ENCODE results near the gene OR5K3.

DNA sequence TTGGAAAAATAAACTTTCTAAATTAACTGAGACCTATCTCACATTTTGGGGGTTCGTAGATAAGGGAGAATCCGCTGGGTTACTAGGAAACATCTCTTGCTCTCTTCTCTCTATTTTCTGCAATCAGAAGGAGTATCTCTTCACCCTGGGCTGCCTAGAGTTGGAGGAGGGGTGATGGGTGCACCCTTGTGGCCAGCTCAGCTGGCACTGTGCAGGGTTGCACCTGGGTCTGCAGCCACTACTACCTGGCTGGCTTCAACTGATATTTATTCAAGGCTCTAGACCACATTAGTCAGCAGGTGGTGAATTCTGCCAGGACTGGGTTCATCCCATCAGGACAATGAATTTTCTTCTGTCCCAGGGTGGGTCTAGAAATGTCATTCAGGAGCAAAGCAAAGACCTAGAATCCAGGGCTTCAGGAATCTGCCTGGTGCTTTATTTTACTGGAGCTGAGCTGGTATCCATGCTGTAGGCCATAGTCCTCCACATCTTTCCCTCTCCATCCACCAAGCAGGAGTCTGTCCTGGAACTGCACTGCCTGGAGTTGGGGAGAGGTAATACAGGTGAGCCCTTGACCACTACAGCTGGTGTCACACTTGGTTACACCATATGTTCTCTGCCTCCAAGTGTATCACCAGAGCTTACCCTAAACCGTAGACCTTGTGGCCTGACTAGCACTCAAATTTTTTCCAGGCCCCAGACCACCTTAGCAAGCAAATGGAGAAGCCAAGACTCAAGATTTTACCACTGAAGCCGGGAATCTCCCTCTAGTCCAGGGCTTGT is 22.8 kb upstream of the OR5K3 start:
- TF ChIP-seq NCOA1 (IDR thresholded peaks at IDR 0.05; ENCODE audit: low read depth): no peak
- no peak for TF ChIP-seq TCF7L2 (IDR thresholded peaks at IDR 0.05; ENCODE audit: low read depth, low read length)
- TF ChIP-seq, protein P1, sequence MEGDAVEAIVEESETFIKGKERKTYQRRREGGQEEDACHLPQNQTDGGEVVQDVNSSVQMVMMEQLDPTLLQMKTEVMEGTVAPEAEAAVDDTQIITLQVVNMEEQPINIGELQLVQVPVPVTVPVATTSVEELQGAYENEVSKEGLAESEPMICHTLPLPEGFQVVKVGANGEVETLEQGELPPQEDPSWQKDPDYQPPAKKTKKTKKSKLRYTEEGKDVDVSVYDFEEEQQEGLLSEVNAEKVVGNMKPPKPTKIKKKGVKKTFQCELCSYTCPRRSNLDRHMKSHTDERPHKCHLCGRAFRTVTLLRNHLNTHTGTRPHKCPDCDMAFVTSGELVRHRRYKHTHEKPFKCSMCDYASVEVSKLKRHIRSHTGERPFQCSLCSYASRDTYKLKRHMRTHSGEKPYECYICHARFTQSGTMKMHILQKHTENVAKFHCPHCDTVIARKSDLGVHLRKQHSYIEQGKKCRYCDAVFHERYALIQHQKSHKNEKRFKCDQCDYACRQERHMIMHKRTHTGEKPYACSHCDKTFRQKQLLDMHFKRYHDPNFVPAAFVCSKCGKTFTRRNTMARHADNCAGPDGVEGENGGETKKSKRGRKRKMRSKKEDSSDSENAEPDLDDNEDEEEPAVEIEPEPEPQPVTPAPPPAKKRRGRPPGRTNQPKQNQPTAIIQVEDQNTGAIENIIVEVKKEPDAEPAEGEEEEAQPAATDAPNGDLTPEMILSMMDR (IDR thresholded peaks at IDR 0.05 in 2 of 3, conservative IDR thresholded peaks at IDR 0.05 in 1 of 3; ENCODE audit: insufficient read depth in 2 of 3, low read depth in 1 of 3, low read length in 3 of 3): no peak
- TF ChIP-seq RAD21 (CRISPR knock-in tag; conservative IDR thresholded peaks at IDR 0.05 in 1 of 2, IDR thresholded peaks at IDR 0.05 in 1 of 2): no peak
- no peak for TF ChIP-seq ZNF121 (CRISPR knock-in tag; conservative IDR thresholded peaks at IDR 0.05)
- TF ChIP-seq, protein P2, sequence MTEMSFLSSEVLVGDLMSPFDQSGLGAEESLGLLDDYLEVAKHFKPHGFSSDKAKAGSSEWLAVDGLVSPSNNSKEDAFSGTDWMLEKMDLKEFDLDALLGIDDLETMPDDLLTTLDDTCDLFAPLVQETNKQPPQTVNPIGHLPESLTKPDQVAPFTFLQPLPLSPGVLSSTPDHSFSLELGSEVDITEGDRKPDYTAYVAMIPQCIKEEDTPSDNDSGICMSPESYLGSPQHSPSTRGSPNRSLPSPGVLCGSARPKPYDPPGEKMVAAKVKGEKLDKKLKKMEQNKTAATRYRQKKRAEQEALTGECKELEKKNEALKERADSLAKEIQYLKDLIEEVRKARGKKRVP (CRISPR knock-in tag; IDR thresholded peaks at IDR 0.05): no peak
- TF ChIP-seq, protein P3, sequence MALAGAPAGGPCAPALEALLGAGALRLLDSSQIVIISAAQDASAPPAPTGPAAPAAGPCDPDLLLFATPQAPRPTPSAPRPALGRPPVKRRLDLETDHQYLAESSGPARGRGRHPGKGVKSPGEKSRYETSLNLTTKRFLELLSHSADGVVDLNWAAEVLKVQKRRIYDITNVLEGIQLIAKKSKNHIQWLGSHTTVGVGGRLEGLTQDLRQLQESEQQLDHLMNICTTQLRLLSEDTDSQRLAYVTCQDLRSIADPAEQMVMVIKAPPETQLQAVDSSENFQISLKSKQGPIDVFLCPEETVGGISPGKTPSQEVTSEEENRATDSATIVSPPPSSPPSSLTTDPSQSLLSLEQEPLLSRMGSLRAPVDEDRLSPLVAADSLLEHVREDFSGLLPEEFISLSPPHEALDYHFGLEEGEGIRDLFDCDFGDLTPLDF (CRISPR knock-in tag; IDR thresholded peaks at IDR 0.05): no peak
- TF ChIP-seq, protein P4, sequence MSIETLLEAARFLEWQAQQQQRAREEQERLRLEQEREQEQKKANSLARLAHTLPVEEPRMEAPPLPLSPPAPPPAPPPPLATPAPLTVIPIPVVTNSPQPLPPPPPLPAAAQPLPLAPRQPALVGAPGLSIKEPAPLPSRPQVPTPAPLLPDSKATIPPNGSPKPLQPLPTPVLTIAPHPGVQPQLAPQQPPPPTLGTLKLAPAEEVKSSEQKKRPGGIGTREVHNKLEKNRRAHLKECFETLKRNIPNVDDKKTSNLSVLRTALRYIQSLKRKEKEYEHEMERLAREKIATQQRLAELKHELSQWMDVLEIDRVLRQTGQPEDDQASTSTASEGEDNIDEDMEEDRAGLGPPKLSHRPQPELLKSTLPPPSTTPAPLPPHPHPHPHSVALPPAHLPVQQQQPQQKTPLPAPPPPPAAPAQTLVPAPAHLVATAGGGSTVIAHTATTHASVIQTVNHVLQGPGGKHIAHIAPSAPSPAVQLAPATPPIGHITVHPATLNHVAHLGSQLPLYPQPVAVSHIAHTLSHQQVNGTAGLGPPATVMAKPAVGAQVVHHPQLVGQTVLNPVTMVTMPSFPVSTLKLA (conservative IDR thresholded peaks at IDR 0.05): no peak
- TF ChIP-seq NR2C2 (CRISPR knock-in tag; IDR thresholded peaks at IDR 0.05): no peak
- TF ChIP-seq NR2C2 (tag; IDR thresholded peaks at IDR 0.05): no peak
- TF ChIP-seq SREBF2 (CRISPR knock-in tag; IDR thresholded peaks at IDR 0.05): no peak
- TF ChIP-seq ZNF274 (IDR thresholded peaks at IDR 0.05; ENCODE audit: borderline replicate concordance, low read depth, low read length): no peak
- TF ChIP-seq, protein P5, sequence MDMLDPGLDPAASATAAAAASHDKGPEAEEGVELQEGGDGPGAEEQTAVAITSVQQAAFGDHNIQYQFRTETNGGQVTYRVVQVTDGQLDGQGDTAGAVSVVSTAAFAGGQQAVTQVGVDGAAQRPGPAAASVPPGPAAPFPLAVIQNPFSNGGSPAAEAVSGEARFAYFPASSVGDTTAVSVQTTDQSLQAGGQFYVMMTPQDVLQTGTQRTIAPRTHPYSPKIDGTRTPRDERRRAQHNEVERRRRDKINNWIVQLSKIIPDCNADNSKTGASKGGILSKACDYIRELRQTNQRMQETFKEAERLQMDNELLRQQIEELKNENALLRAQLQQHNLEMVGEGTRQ (CRISPR knock-in tag; IDR thresholded peaks at IDR 0.05): no peak
- no peak for TF ChIP-seq NR1H2 (CRISPR knock-in tag; IDR thresholded peaks at IDR 0.05)
